Measurements from ENCODE around the gene KRT25. TPM values are rescaled to one million over a fixed set of nuclear protein-coding genes. Genes with fewer than 3 reads are reported as not detected.

KRT25 gene
- polyA plus RNA-seq, 1 donor, result 0.75 TPM

GRCh38 chr17:40699853-40700252 is 55.3 kb downstream of the KRT25 start:
- Histone ChIP-seq H3K27ac (ENCODE audit: low read length) (no peak overlapping the region), H3K4me1 (ENCODE audit: control insufficient read depth, insufficient read depth, low read length) (peaks cover 4% of the 10 kb centered on the region), H3K27me3 (ENCODE audit: control insufficient read depth, insufficient read depth, low read length) (peaks cover 2% of the 10 kb centered on the region), H3K4me3 (ENCODE audit: low read length) (no peak overlapping the region), H3K36me3 (ENCODE audit: control insufficient read depth, insufficient read depth, low read length) (no peaks in the 10 kb centered on the region), H3K9me3 (ENCODE audit: control insufficient read depth, low read depth, low read length) (no peaks in the 10 kb centered on the region)
- DNase-seq, result no peak
- 17% methylated on average over 1 of the region's 5 CpGs for WGBS (ENCODE audit: insufficient coverage, low lambda C conversion rate)

GRCh38 chr17:40699371-40699770 is 55.8 kb downstream of the KRT25 start:
- Histone ChIP-seq H3K4me1 (ENCODE audit: control insufficient read depth, insufficient read depth, low read length) (peaks cover 4% of the 10 kb centered on the region), H3K9me3 (ENCODE audit: control insufficient read depth, low read depth, low read length) (no peaks in the 10 kb centered on the region), H3K36me3 (ENCODE audit: control insufficient read depth, insufficient read depth, low read length) (no peaks in the 10 kb centered on the region), H3K4me3 (ENCODE audit: low read length) (no peak overlapping the region), H3K27me3 (ENCODE audit: control insufficient read depth, insufficient read depth, low read length) (peaks cover 2% of the 10 kb centered on the region), H3K27ac (ENCODE audit: low read length) (no peak overlapping the region)
- WGBS (ENCODE audit: insufficient coverage, low lambda C conversion rate), result 100% methylated on average over 1 of the region's 9 CpGs
- DNase-seq, result no peak

Other genes starting within 250 kb of the KRT25 start
- gene CCR7, start 189.9 kb downstream of the KRT25 start, polyA plus RNA-seq, result 0.64 TPM
- gene SMARCE1, start 107.5 kb downstream of the KRT25 start, polyA plus RNA-seq, result 127 TPM
- gene KRT222, start 90.2 kb downstream of the KRT25 start, polyA plus RNA-seq, result 2.0 TPM
- gene KRT24, start 51.6 kb downstream of the KRT25 start, polyA plus RNA-seq, result not detected
- not detected for gene KRT26, start 16.9 kb upstream of the KRT25 start, polyA plus RNA-seq
- not detected for gene KRT27, start 27.2 kb upstream of the KRT25 start, polyA plus RNA-seq
- gene KRT28, start 44.6 kb upstream of the KRT25 start, polyA plus RNA-seq, result not detected
- gene KRT10, start 67.3 kb upstream of the KRT25 start, polyA plus RNA-seq, result 40.7 TPM
- gene KRT12, start 111.9 kb upstream of the KRT25 start, polyA plus RNA-seq, result 0.16 TPM
- gene KRT20, start 129.9 kb upstream of the KRT25 start, polyA plus RNA-seq, result 31.7 TPM
- gene KRT23, start 182.3 kb upstream of the KRT25 start, polyA plus RNA-seq, result 0.18 TPM
- not detected for gene KRT39, start 211.6 kb upstream of the KRT25 start, polyA plus RNA-seq
- gene KRT40, start 229.0 kb upstream of the KRT25 start, polyA plus RNA-seq, result 0.07 TPM
- not detected for gene KRTAP3-3, start 238.8 kb upstream of the KRT25 start, polyA plus RNA-seq
- gene KRTAP3-2, start 244.6 kb upstream of the KRT25 start, polyA plus RNA-seq, result not detected

Measured in large intestine (tissue), 3 donors.